DOHH2 (cell line): ENCODE measurements around the gene HIC1.

Experiments
- H3F3A ChIP-seq: fragments of 200-600 bp; sonication (generic), shearing (Covaris generic); 2 replicates; pipeline ENCODE4 v1.6.0; 2016; ENCODE audit warnings: antibody characterized with exemption, mild to moderate bottlenecking; ENCODE audit not compliant: control insufficient read depth, insufficient read depth
- H3K27ac ChIP-seq: fragments of 200-600 bp; sonication (generic); 2 replicates; pipeline ENCODE4 v1.5.1; 2014; ENCODE audit warnings: low read depth, mild to moderate bottlenecking, low read length, moderate library complexity
- H3K27me3 ChIP-seq: fragments of 200-600 bp; sonication (generic); 2 replicates; pipeline ENCODE4 v1.6.1; 2014; ENCODE audit warnings: mild to moderate bottlenecking, low read length, mixed read lengths; ENCODE audit not compliant: control insufficient read depth
- H3K36me3 ChIP-seq: fragments of 200-600 bp; sonication (generic); 2 replicates; pipeline ENCODE4 v1.6.1; 2014; ENCODE audit warnings: mild to moderate bottlenecking, low read length, moderate library complexity, mixed read lengths; ENCODE audit not compliant: control insufficient read depth
- H3K4me1 ChIP-seq: fragments of 200-600 bp; sonication (generic); 2 replicates; pipeline ENCODE4 v1.6.1; 2014; ENCODE audit warnings: mild to moderate bottlenecking, low read length, mixed read lengths; ENCODE audit not compliant: control insufficient read depth
- H3K4me2 ChIP-seq: fragments of 200-600 bp; sonication (generic); 2 replicates; pipeline ENCODE4 v1.6.0; 2014; ENCODE audit warnings: mild to moderate bottlenecking, low read length, moderate library complexity
- H3K4me3 ChIP-seq: fragments of 200-600 bp; sonication (generic); 2 replicates; pipeline ENCODE4 v1.5.1; 2014; ENCODE audit warnings: mild to moderate bottlenecking, low read length, mixed read lengths
- H3K79me2 ChIP-seq: fragments of 200-600 bp; sonication (generic); 2 replicates; pipeline ENCODE4 v1.6.1; 2014; ENCODE audit warnings: mild to moderate bottlenecking, low read length, mixed read lengths; ENCODE audit not compliant: control insufficient read depth
- H3K9me2 ChIP-seq: fragments of 200-600 bp; sonication (generic); replicated peaks from 2 replicates; pipeline ENCODE4 v1.6.1; 2014; ENCODE audit warnings: mild to moderate bottlenecking, low read length, mixed read lengths; ENCODE audit not compliant: control insufficient read depth
- H3K9me3 ChIP-seq: fragments of 200-600 bp; sonication (generic); 2 replicates; pipeline ENCODE4 v1.6.1; 2014; ENCODE audit warnings: antibody characterized with exemption, low read length, mixed read lengths; ENCODE audit not compliant: control insufficient read depth, insufficient read depth
- H4K20me1 ChIP-seq: fragments of 200-600 bp; sonication (generic); 2 replicates; pipeline ENCODE4 v1.6.0; 2014; ENCODE audit warnings: low read depth, mild to moderate bottlenecking, antibody characterized with exemption, low read length, moderate library complexity; ENCODE audit not compliant: control insufficient read depth, insufficient read depth
- EZH2phosphoT487 ChIP-seq: fragments of 200-600 bp; sonication (generic); IDR thresholded peaks from 2 replicates; pipeline ENCODE4 v1.6.1; 2017; ENCODE audit warnings: borderline replicate concordance, mild to moderate bottlenecking, antibody characterized with exemption, low read length, moderate library complexity, mixed read lengths
- TF ChIP-seq, protein P1 (sequence below): fragments of 200-600 bp; sonication (generic); IDR thresholded peaks from one replicate; pipeline ENCODE4 v1.5.1; 2014; ENCODE audit warnings: antibody characterized with exemption, mild to moderate bottlenecking, low read depth, low read length; ENCODE audit not compliant: poor library complexity, severe bottlenecking

Gene HIC1

DNA sequence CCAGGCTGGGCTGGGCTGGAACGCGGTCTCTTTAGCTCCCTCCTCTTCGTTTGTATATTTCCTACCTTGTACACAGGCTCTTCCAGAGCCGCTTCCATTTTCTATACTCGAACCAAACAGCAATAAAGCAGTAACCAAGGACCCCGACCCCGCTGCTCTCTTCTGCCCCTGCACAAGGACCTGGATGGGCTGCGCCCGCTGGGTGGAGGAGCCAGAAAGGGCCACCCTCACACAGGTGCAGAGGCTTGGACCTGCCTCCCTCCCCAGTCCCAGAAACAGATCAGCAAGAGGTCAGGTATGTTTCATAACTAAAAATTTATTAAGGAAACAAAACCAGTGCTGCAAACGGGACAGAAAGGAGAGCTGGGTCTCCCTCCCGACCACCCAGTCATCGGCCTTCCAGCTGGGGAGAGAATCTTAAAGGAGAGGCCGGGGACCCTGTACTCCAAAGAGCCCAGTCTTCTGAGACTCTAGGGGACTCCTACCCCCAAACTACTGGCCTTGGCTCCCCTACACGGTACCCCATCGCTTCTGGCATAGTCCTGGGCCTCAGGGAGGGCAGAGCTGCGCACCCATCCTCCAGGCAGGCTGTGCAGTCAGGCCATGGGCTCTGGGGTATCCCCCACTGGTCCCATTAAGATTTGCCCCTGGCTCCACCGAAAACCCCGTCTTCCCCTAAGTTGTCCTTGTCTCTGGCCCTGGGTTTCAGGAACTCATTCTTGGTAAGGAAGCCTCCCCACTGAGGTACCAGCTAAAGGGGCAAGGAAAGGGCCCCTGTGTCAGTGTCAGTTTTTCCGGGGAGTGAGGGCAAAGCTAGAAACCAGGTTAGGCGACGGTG, 4.9 kb downstream of the HIC1 start:
- peak overlapping the region; percentile 49; the same call in 1 of the 2 replicates for H3K4me2 ChIP-seq
- H3K4me3 ChIP-seq = no peak overlapping the region
- peaks cover 4% of the 10 kb centered on the region for H3K36me3 ChIP-seq
- no peaks in the 10 kb centered on the region for H3K79me2 ChIP-seq
- no peak overlapping the region for H3K27ac ChIP-seq
- H3K9me2 ChIP-seq = no peaks in the 10 kb centered on the region
- H3K4me1 ChIP-seq = peaks cover 37% of the 10 kb centered on the region
- H3K9me3 ChIP-seq = no peaks in the 10 kb centered on the region
- H3K27me3 ChIP-seq = peaks cover 45% of the 10 kb centered on the region
- no peak for TF ChIP-seq EZH2phosphoT487
- TF ChIP-seq, protein P1, sequence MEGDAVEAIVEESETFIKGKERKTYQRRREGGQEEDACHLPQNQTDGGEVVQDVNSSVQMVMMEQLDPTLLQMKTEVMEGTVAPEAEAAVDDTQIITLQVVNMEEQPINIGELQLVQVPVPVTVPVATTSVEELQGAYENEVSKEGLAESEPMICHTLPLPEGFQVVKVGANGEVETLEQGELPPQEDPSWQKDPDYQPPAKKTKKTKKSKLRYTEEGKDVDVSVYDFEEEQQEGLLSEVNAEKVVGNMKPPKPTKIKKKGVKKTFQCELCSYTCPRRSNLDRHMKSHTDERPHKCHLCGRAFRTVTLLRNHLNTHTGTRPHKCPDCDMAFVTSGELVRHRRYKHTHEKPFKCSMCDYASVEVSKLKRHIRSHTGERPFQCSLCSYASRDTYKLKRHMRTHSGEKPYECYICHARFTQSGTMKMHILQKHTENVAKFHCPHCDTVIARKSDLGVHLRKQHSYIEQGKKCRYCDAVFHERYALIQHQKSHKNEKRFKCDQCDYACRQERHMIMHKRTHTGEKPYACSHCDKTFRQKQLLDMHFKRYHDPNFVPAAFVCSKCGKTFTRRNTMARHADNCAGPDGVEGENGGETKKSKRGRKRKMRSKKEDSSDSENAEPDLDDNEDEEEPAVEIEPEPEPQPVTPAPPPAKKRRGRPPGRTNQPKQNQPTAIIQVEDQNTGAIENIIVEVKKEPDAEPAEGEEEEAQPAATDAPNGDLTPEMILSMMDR = no peak
- H4K20me1 ChIP-seq = peaks cover 2% of the 10 kb centered on the region
- H3F3A ChIP-seq = no peaks in the 10 kb centered on the region

DNA sequence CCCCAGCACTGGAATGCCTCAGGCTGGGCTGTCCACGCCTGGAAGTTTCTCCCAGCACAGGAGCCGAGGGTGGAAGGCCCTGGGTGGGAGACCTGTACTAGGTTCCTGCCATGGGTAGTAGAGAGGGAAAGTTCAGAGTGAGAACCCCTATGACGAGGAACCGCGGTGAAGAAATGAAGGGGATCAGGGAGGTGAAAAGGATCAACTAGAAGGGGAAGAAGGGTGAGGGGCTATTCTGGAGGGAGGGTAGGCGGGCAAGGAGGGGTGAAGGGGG, 5.4 kb downstream of the HIC1 start:
- no peak overlapping the region for H3K4me2 ChIP-seq
- H3K27me3 ChIP-seq = peaks cover 40% of the 10 kb centered on the region
- H3K9me2 ChIP-seq = no peaks in the 10 kb centered on the region
- no peak overlapping the region for H3K4me3 ChIP-seq
- H3K4me1 ChIP-seq = peaks cover 34% of the 10 kb centered on the region
- no peaks in the 10 kb centered on the region for H3K9me3 ChIP-seq
- no peaks in the 10 kb centered on the region for H3K79me2 ChIP-seq
- H3F3A ChIP-seq = no peaks in the 10 kb centered on the region
- TF ChIP-seq EZH2phosphoT487 = no peak
- TF ChIP-seq, protein P1 = no peak
- H3K27ac ChIP-seq = no peak overlapping the region
- H3K36me3 ChIP-seq = peaks cover 5% of the 10 kb centered on the region
- peaks cover 2% of the 10 kb centered on the region for H4K20me1 ChIP-seq

DNA sequence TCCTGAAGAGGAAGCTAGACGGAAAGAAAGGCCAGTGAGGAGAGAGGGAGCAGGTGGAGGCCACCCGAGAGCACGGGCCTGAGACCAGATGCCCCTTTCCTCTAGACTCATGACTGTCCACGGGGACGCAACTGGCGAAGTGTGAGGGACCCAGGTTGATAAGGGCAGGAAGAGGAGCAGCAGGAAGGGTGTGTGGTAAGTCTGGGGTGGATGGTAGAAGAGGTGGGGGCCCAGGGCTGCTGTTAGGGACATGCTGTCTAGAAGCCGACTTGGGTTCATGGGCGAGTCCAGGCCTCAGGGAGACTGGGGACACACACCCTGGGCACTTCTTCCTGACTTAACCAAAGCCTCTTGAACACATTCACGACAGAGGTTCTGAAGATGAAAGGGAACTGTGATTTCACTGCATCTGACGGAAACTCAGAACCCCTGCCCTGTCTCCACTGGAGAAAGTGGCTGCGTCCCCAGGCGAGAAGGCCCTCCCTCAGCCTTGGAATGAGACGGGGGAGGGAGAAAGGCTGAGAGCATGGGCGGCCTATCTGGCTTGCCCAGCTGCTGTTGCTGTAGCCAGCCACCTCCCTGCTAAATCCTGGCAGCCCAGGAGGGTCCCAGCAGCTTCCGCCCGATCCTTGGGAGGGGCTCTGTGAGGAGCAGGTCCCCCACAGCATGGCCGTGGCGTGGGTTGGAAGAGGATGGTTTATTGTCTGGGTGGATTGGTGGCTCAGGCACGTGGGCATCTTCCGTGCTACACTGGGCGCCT, 6.0 kb downstream of the HIC1 start:
- Histone ChIP-seq H3K27ac (no peak overlapping the region), H4K20me1 (peaks cover 2% of the 10 kb centered on the region), H3K4me1 (peaks cover 30% of the 10 kb centered on the region), H3K36me3 (peaks cover 5% of the 10 kb centered on the region), H3K4me3 (no peak overlapping the region), H3K9me3 (no peaks in the 10 kb centered on the region), H3F3A (no peaks in the 10 kb centered on the region), H3K27me3 (peaks cover 37% of the 10 kb centered on the region), H3K79me2 (no peaks in the 10 kb centered on the region), H3K9me2 (no peaks in the 10 kb centered on the region), H3K4me2 (no peak overlapping the region)
- TF ChIP-seq, protein P1 = no peak
- TF ChIP-seq EZH2phosphoT487 = no peak
